H9 (cell line): ENCODE data around the gene BDH1. TPM values are rescaled to one million over a fixed set of nuclear protein-coding genes. Genes with fewer than 3 reads are reported as not detected.
A peak's percentile ranks its signal among the peaks of the same experiment; 100 is the strongest.

Experiments used
- DNase-seq: peaks from one replicate; pipeline ENCODE4 v3.0.0-alpha.2; 2017
- H2AFZ ChIP-seq: one replicate; pipeline ENCODE4 v1.6.1; 2013; ENCODE audit warnings: mild to moderate bottlenecking, low read length, control low read depth, moderate library complexity
- H2AK5ac ChIP-seq: 2 replicates; pipeline ENCODE4 v1.6.1; 2013; ENCODE audit warnings: low read length, control low read depth, mixed read lengths; ENCODE audit not compliant: insufficient read length
- H2BK120ac ChIP-seq: one replicate; pipeline ENCODE4 v1.6.1; 2013; ENCODE audit warnings: low read depth, mild to moderate bottlenecking, low read length, control low read depth, inconsistent platforms; ENCODE audit not compliant: poor library complexity, severe bottlenecking
- H2BK12ac ChIP-seq: 2 replicates; pipeline ENCODE4 v1.6.1; 2013; ENCODE audit warnings: low read length, control low read depth, mixed read lengths, low read depth; ENCODE audit not compliant: insufficient read length
- H2BK15ac ChIP-seq: 2 replicates; pipeline ENCODE4 v1.6.1; 2013; ENCODE audit warnings: low read depth, low read length, control low read depth
- H2BK20ac ChIP-seq: one replicate; pipeline ENCODE4 v1.6.1; 2013; ENCODE audit warnings: low read depth, mild to moderate bottlenecking, low read length, control low read depth, inconsistent platforms; ENCODE audit not compliant: poor library complexity, severe bottlenecking
- H2BK5ac ChIP-seq: 2 replicates; pipeline ENCODE4 v1.6.1; 2013; ENCODE audit warnings: low read length, control low read depth, mixed read lengths; ENCODE audit not compliant: insufficient read length
- H3K14ac ChIP-seq: 2 replicates; pipeline ENCODE4 v1.6.1; 2013; ENCODE audit warnings: low read length, control low read depth; ENCODE audit not compliant: insufficient read depth
- H3K18ac ChIP-seq: 2 replicates; pipeline ENCODE4 v1.6.1; 2013; ENCODE audit warnings: low read depth, mild to moderate bottlenecking, mixed read lengths, low read length, control low read depth; ENCODE audit not compliant: insufficient read length
- H3K23ac ChIP-seq: 2 replicates; pipeline ENCODE4 v1.6.1; 2013; ENCODE audit warnings: low read length, control low read depth, mixed read lengths, low read depth; ENCODE audit not compliant: insufficient read length
- H3K23me2 ChIP-seq: 2 replicates; pipeline ENCODE4 v1.6.1; 2013; ENCODE audit warnings: low read depth, mild to moderate bottlenecking, mixed read lengths, low read length, control low read depth; ENCODE audit not compliant: insufficient read length, poor library complexity, severe bottlenecking
- H3K27ac ChIP-seq: 2 replicates; pipeline ENCODE4 v1.5.1; 2013; ENCODE audit warnings: low read length, control low read depth, mixed read lengths, low read depth; ENCODE audit not compliant: insufficient read length
- H3K27me3 ChIP-seq: 2 replicates; pipeline ENCODE4 v1.6.1; 2013; ENCODE audit warnings: low read length, control low read depth, inconsistent platforms; ENCODE audit not compliant: insufficient read depth
- H3K4ac ChIP-seq: 2 replicates; pipeline ENCODE4 v1.6.1; 2013; ENCODE audit warnings: low read depth, mild to moderate bottlenecking, control low read depth, inconsistent platforms, low read length, moderate library complexity
- H3K4me1 ChIP-seq: 2 replicates; pipeline ENCODE4 v1.6.1; 2013; ENCODE audit warnings: low read length, control low read depth, inconsistent platforms; ENCODE audit not compliant: insufficient read depth
- H3K4me2 ChIP-seq: 2 replicates; pipeline ENCODE4 v1.6.1; 2013; ENCODE audit warnings: low read length, control low read depth, mixed read lengths; ENCODE audit not compliant: insufficient read length, insufficient read depth
- H3K56ac ChIP-seq: 2 replicates; pipeline ENCODE4 v1.6.1; 2013; ENCODE audit warnings: low read depth, mild to moderate bottlenecking, mixed read lengths, low read length, control low read depth; ENCODE audit not compliant: insufficient read length
- H3K79me1 ChIP-seq: 2 replicates; pipeline ENCODE4 v1.6.1; 2013; ENCODE audit warnings: low read depth, mild to moderate bottlenecking, moderate library complexity, low read length, control low read depth, inconsistent platforms; ENCODE audit not compliant: insufficient read depth, poor library complexity, severe bottlenecking
- H3K79me2 ChIP-seq: 2 replicates; pipeline ENCODE4 v1.6.1; 2013; ENCODE audit warnings: low read length, control low read depth, inconsistent platforms; ENCODE audit not compliant: insufficient read depth
- H3K9ac ChIP-seq: 2 replicates; pipeline ENCODE4 v1.6.1; 2013; ENCODE audit warnings: low read length, control low read depth, mixed read lengths; ENCODE audit not compliant: insufficient read length; ENCODE audit errors: extremely low read depth
- H3K9me3 ChIP-seq: one replicate; pipeline ENCODE4 v1.6.1; 2013; ENCODE audit warnings: low read depth, low read length, inconsistent platforms; ENCODE audit not compliant: control insufficient read depth
- H3T11ph ChIP-seq: one replicate; pipeline ENCODE4 v1.6.1; 2013; ENCODE audit warnings: mild to moderate bottlenecking, low read length, control low read depth, inconsistent platforms
- H4K20me1 ChIP-seq: one replicate; pipeline ENCODE4 v1.6.1; 2013; ENCODE audit not compliant: control insufficient read depth, insufficient read length, insufficient read depth
- H4K5ac ChIP-seq: 2 replicates; pipeline ENCODE4 v1.6.1; 2013; ENCODE audit warnings: low read depth, mild to moderate bottlenecking, mixed read lengths, low read length, control low read depth; ENCODE audit not compliant: insufficient read length
- H4K8ac ChIP-seq: replicated peaks from 2 replicates; pipeline ENCODE4 v1.6.1; 2013; ENCODE audit warnings: low read length, control low read depth, mixed read lengths, low read depth; ENCODE audit not compliant: insufficient read length
- H4K91ac ChIP-seq: 2 replicates; pipeline ENCODE4 v1.6.1; 2013; ENCODE audit warnings: low read depth, mild to moderate bottlenecking, moderate library complexity, mixed read lengths, low read length, control low read depth; ENCODE audit not compliant: insufficient read length
- H3K27ac Mint-ChIP-seq, 3 experiments: 2 replicates in 2 of 3; 3 replicates in 1 of 3; pipeline ENCODE4 v1.8.0; 2020 to 2021; ENCODE audit warnings: mixed read lengths in 3 of 3, mild to moderate bottlenecking in 1 of 3, moderate library complexity in 1 of 3
- H3K27me3 Mint-ChIP-seq: 2 replicates; pipeline ENCODE4 v1.8.0; 2021; ENCODE audit warnings: low read depth, mild to moderate bottlenecking, moderate library complexity, mixed read lengths
- H3K36me3 Mint-ChIP-seq, 3 experiments: 2 replicates in 2 of 3; 3 replicates in 1 of 3; pipeline ENCODE4 v1.8.0; 2020 to 2021; ENCODE audit warnings: low read depth in 3 of 3, mixed read lengths in 3 of 3; ENCODE audit not compliant: insufficient read depth in 1 of 3
- H3K4me1 Mint-ChIP-seq, 2 experiments: 2 replicates each; pipeline ENCODE4 v1.8.0; 2020; ENCODE audit warnings: mixed read lengths in 2 of 2
- H3K4me3 Mint-ChIP-seq, 2 experiments: 2 replicates in 1 of 2; 3 replicates in 1 of 2; pipeline ENCODE4 v1.8.0; 2020 to 2021; ENCODE audit warnings: mild to moderate bottlenecking in 2 of 2, mixed read lengths in 2 of 2, moderate library complexity in 1 of 2
- H3K9me3 Mint-ChIP-seq, 2 experiments: 2 replicates in 1 of 2; 3 replicates in 1 of 2; pipeline ENCODE4 v1.8.0; 2020; ENCODE audit warnings: mild to moderate bottlenecking in 2 of 2, mixed read lengths in 2 of 2, moderate library complexity in 1 of 2
- CTCF ChIP-seq: fragments of 200-600 bp; sonication (generic); conservative IDR thresholded peaks from 3 replicates; pipeline ENCODE4 v1.8.0; 2021; ENCODE audit warnings: antibody characterized with exemption, mild to moderate bottlenecking
- WGBS: extraction: QIAGEN DNeasy Blood & Tissue Kit; methylation state at CpG from one replicate; pipeline ENCODE4 v1.1.7; 2013; ENCODE audit warnings: missing lambda C conversion rate, low lambda C conversion rate, mixed read lengths; ENCODE audit not compliant: insufficient read length; ENCODE audit errors: extremely low coverage; 5-methylcytosine and 5-hydroxymethylcytosine counted together
- total RNA-seq: library from RNA; stranded (reverse); gene quantifications from 2 replicates; pipeline ENCODE4 v1.2.1, GENCODE V29; 2021

The BDH1 gene
- total RNA-seq, 1 experiment from 2014 or later = 23.8 TPM

DNA sequence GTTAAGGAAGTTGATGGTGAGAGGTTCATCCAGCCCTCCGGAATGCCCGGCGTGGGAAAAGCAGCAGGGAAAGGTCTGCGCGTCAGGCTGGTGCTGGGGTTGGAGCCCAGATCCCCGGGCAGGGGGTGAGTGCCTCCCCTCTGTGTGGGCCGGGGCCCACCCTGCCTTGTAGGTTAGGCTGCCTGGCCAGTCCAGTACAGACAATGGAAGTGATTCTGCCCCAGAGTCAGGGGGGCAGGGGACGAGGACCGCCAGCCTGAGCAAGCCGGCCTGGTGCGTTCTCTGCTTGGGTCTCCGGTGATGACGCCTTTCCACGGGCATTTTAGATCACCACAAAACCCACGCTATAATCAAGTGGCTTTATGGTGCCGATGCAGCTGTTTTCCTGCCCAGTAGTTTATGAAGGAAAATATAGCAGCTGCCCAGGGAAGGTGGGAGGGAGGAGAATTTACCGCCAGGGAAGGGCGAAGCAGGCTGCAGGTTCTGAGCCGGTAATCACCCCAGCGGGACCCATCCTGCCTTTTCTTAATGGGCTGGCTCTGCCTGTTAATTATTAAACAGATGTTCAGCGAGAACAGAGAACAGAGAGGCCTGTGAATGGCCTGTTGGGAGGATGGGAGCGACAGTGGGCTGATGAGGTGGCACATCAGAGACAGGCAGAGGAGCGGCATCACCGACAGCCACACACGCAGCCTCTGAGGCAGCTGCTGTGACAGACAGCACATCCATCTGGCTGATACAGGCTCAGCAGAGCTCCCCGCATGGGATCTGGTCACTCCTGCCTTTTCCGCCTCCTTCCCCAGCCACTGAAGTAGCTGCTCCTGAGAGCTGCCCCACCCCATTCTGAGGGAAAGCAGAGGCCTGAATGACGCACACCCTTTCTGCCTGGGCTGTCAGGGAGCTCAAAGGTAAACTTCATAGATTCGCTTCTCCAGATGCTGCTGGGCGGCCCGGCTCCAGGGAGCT is 35.2 kb downstream of the BDH1 start:
- Histone ChIP-seq H3K4me2 (peak overlapping the region; percentile 8), H3K4me1 (no peaks in the 10 kb centered on the region; the same call in 1 of the 2 replicates), H3K23me2 (no peaks in the 10 kb centered on the region), H4K5ac (no peak overlapping the region), H2BK15ac (no peak overlapping the region), H3K79me1 (no peaks in the 10 kb centered on the region), H3K27me3 (no peaks in the 10 kb centered on the region), H3K23ac (no peak overlapping the region), H3K79me2 (no peaks in the 10 kb centered on the region), H2AK5ac (no peak overlapping the region), H3K18ac (no peak overlapping the region), H3K14ac (no peak overlapping the region), H3K4ac (no peak overlapping the region), H3K27ac (no peak overlapping the region), H3K9me3 (no peaks in the 10 kb centered on the region), H2BK12ac (no peak overlapping the region), H2AFZ (no peak overlapping the region), H3K9ac (no peak overlapping the region), H4K8ac (no peak overlapping the region), H3T11ph (no peak overlapping the region), H4K91ac (no peak overlapping the region), H2BK20ac (no peak overlapping the region), H3K56ac (no peak overlapping the region), H2BK120ac (no peak overlapping the region), H4K20me1 (no peaks in the 10 kb centered on the region), H2BK5ac (no peak overlapping the region)
- DNase-seq = peak; percentile 78
- no peaks in the 10 kb centered on the region for H3K27me3 Mint-ChIP-seq
- H3K27ac Mint-ChIP-seq = peak overlapping the region in 2 of 3 experiments; percentile 20 to 39; a peak in 2 of 7 replicates
- H3K36me3 Mint-ChIP-seq = peaks cover 0 to 9% (median 0%) of the 10 kb centered on the region in 3 experiments; a peak in 4 of 7 replicates
- TF ChIP-seq CTCF = no peak
- H3K4me1 Mint-ChIP-seq = peaks cover 29 to 38% of the 10 kb centered on the region in 2 experiments
- no peaks in the 10 kb centered on the region for H3K9me3 Mint-ChIP-seq
- no CpG with 5 or more reads among the region's 31 CpGs for WGBS
- peak overlapping the region in 1 of 2 experiments; percentile 74; a peak in 4 of 5 replicates for H3K4me3 Mint-ChIP-seq
